Parathyroid adenoma (tissue), 2 donors: ENCODE data around the gene FKBP10.

Experiments
- H2AFZ ChIP-seq: fragments of 300-600 bp; sonication (generic); one replicate; pipeline ENCODE4 v1.7.0; 2017; ENCODE audit warnings: antibody characterized with exemption, mild to moderate bottlenecking
- H3K27ac ChIP-seq: fragments of 300-600 bp; sonication (generic); one replicate; pipeline ENCODE4 v1.7.0; 2017
- H3K27me3 ChIP-seq: fragments of 300-600 bp; sonication (generic); one replicate; pipeline ENCODE4 v1.7.0; 2017; ENCODE audit warnings: low read length; ENCODE audit not compliant: control insufficient read depth, insufficient read depth
- H3K36me3 ChIP-seq: fragments of 300-600 bp; sonication (generic); one replicate; pipeline ENCODE4 v1.7.0; 2017; ENCODE audit warnings: low read length; ENCODE audit not compliant: control insufficient read depth, insufficient read depth
- H3K4me1 ChIP-seq: fragments of 300-600 bp; sonication (generic); one replicate; pipeline ENCODE4 v1.7.0; 2017; ENCODE audit warnings: control low read depth
- H3K4me2 ChIP-seq: fragments of 300-600 bp; sonication (generic); one replicate; pipeline ENCODE4 v1.7.0; 2017; ENCODE audit warnings: low read length
- H3K4me3 ChIP-seq: fragments of 300-600 bp; sonication (generic); one replicate; pipeline ENCODE4 v1.7.0; 2017; ENCODE audit warnings: low read depth, low read length
- H3K79me2 ChIP-seq: fragments of 300-600 bp; sonication (generic); one replicate; pipeline ENCODE4 v1.7.0; 2017; ENCODE audit warnings: control low read depth
- H3K9ac ChIP-seq: fragments of 300-600 bp; sonication (generic); one replicate; pipeline ENCODE4 v1.7.0; 2017; ENCODE audit warnings: mild to moderate bottlenecking
- H3K9me3 ChIP-seq: fragments of 300-600 bp; sonication (generic); one replicate; pipeline ENCODE4 v1.7.0; 2017; ENCODE audit warnings: low read length; ENCODE audit not compliant: control insufficient read depth
- TF ChIP-seq, protein P1 (sequence below): fragments of 300-600 bp; sonication (generic); IDR thresholded peaks from one replicate; pipeline ENCODE4 v1.7.0; 2017; ENCODE audit warnings: antibody characterized with exemption, mild to moderate bottlenecking
- donor health status: primary hyperparathyroidism.

FKBP10 gene

DNA sequence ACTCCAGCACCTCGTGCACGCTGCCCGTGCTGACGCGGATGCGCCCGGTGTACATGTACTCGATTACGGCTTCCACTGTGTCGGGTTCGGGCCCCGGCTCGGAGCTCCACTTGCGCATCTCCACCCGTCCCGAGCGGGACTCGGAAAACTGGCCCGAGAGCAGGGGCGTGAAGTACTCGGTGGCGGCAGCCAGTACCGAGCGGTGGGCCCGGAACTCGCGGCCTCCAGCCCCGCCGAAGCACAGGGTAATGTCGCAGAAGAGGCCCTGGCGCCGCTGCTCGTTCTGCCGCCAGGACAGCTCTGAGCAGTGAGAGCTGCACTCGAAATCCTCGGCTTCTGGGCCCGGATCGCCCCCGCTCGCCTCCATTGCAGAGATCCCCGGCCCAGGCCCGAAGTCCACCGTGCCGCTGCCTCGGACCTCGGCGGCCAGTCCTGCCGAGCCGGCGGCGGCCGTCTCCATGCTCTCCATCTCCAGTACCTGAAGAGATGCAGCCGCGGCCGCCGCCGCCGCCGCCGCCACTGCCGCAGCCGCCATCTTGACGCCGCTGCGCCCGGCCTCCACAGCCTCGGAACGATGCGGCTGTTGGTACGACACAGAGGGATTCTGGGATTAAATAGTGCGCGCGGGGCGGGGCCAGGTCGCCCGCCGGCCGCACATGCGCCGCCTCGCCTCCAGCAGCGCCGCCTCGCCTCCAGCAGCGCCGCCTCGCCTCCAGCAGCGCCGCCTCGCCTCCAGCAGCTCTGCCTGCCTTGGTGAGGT, 52.2 kb downstream of the FKBP10 start, which contains the start of gene KLHL11:
Gene KLHL11, minus strand, starts transcription at position 588 of the 760 bp plus-strand sequence. Its CDS starts 53 bp downstream, at position 535.
- Histone ChIP-seq H3K4me3 (peak within 1 kb of the TSS; percentile 87), H3K4me2 (peak within 1 kb of the TSS; percentile 76), H3K9ac (peak within 1 kb of the TSS; percentile 16), H3K27me3 (no peaks in the 10 kb centered on the region), H3K9me3 (no peaks in the 10 kb centered on the region), H3K36me3 (no peaks in the 10 kb centered on the region), H2AFZ (peak within 1 kb of the TSS; percentile 74), H3K4me1 (no peaks in the 10 kb centered on the region), H3K79me2 (peaks cover 39% of the 10 kb centered on the region), H3K27ac (peak within 1 kb of the TSS; percentile 66)
- TF ChIP-seq, protein P1, sequence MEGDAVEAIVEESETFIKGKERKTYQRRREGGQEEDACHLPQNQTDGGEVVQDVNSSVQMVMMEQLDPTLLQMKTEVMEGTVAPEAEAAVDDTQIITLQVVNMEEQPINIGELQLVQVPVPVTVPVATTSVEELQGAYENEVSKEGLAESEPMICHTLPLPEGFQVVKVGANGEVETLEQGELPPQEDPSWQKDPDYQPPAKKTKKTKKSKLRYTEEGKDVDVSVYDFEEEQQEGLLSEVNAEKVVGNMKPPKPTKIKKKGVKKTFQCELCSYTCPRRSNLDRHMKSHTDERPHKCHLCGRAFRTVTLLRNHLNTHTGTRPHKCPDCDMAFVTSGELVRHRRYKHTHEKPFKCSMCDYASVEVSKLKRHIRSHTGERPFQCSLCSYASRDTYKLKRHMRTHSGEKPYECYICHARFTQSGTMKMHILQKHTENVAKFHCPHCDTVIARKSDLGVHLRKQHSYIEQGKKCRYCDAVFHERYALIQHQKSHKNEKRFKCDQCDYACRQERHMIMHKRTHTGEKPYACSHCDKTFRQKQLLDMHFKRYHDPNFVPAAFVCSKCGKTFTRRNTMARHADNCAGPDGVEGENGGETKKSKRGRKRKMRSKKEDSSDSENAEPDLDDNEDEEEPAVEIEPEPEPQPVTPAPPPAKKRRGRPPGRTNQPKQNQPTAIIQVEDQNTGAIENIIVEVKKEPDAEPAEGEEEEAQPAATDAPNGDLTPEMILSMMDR, result no peak

DNA sequence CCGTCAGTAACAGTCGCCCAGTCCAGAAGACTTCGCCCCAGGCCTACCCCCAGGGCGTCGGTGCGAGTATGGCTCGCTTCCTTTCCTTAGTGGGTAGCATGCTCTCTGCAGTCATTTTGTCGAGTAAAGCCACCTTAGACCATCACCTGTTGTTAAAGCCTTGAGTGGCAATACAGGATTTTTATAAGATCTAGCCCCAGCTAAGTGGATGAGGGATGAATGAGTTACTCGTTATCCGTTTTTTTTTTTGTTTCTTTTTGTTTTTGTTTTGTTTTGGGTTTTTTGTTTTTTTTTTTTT, 52.7 kb downstream of the FKBP10 start:
- Histone ChIP-seq H3K4me2 (peak overlapping the region; percentile 76), H3K9ac (no peak overlapping the region)

DNA sequence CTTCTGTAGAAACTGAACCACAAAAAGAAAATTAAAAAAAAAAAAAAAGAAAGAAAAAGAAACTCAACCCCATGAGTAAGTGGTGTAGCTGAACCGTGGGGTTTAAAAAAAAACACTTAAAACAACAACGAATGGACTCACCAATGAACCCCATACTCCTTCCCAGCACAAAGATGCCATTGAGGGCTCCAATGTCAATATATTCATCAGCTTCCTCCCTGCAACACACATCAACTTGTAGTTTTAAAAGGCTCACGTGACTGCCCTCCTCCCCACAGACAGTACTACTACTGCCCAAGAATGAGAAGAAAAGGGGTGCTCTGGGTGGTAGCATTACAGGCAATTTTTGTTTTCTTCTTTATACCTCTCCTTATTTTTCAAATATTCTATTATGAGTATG, 55.8 kb downstream of the FKBP10 start:
- Histone ChIP-seq H3K4me1 (no peaks in the 10 kb centered on the region), H3K27me3 (no peaks in the 10 kb centered on the region), H3K36me3 (no peaks in the 10 kb centered on the region), H2AFZ (no peak overlapping the region), H3K9me3 (no peaks in the 10 kb centered on the region), H3K4me3 (no peak overlapping the region), H3K27ac (no peak overlapping the region), H3K79me2 (peaks cover 10% of the 10 kb centered on the region), H3K9ac (no peak overlapping the region), H3K4me2 (no peak overlapping the region)
- TF ChIP-seq, protein P1, result no peak

More for the DNA sequence above, 52.7 kb downstream of the FKBP10 start:
- H2AFZ ChIP-seq, result peak overlapping the region; percentile 74
- H3K27ac ChIP-seq, result peak overlapping the region; percentile 21
- H3K27me3 ChIP-seq, result no peaks in the 10 kb centered on the region
- no peaks in the 10 kb centered on the region for H3K4me1 ChIP-seq
- peak overlapping the region; percentile 87 for H3K4me3 ChIP-seq
- peaks cover 37% of the 10 kb centered on the region for H3K79me2 ChIP-seq
- TF ChIP-seq, protein P1, result no peak
- no peaks in the 10 kb centered on the region for H3K9me3 ChIP-seq
- no peaks in the 10 kb centered on the region for H3K36me3 ChIP-seq

DNA sequence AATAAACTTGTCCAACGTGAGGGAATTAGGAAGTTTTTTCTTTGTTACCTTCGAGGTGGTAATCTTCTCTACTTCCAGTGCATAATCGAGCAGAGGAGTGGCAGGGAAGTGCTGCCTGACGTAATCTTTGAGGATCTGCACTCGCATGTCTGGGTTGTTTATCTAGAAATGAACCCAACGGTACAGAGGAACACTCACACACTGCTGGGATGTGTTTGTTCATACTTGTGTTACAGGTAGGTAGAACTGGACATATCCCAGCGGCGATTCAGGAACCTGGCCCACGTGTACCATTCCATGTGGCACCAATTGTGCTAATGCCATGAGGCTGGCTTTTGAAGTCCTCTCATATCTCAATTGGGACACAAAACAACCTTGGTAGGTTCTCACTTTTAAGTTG, 56.6 kb downstream of the FKBP10 start:
- Histone ChIP-seq H3K9ac (no peak overlapping the region), H3K9me3 (no peaks in the 10 kb centered on the region), H3K79me2 (peaks cover 4% of the 10 kb centered on the region), H3K27ac (no peak overlapping the region), H3K27me3 (no peaks in the 10 kb centered on the region), H2AFZ (no peak overlapping the region), H3K36me3 (no peaks in the 10 kb centered on the region), H3K4me1 (no peaks in the 10 kb centered on the region), H3K4me2 (no peak overlapping the region), H3K4me3 (no peak overlapping the region)
- TF ChIP-seq, protein P1, result no peak

DNA sequence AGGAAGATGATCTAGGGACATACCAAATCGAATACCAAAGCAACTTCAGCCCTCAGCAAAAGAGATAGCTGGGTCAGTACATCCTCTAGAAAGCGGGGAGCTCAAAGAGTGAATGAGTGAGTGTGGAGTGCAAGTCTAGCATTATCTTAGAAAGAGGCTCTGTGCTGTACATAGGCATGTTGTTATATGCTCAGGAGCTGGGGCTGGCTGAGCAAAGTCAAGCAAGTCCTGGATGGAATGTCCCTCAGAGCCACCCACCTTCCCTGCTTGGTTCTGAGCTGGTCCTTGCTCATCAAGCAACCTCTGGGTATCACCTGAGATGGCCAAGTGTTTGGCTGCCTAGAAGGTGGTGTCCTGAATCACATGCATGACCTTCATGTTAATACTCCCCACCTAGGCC, 57.3 kb downstream of the FKBP10 start:
- no peak overlapping the region for H3K27ac ChIP-seq
- TF ChIP-seq, protein P1, result no peak
- H3K36me3 ChIP-seq, result no peaks in the 10 kb centered on the region
- no peak overlapping the region for H3K4me3 ChIP-seq
- no peaks in the 10 kb centered on the region for H3K27me3 ChIP-seq
- no peak overlapping the region for H3K4me2 ChIP-seq
- no peaks in the 10 kb centered on the region for H3K4me1 ChIP-seq
- H2AFZ ChIP-seq, result no peak overlapping the region
- no peaks in the 10 kb centered on the region for H3K79me2 ChIP-seq
- no peaks in the 10 kb centered on the region for H3K9me3 ChIP-seq
- H3K9ac ChIP-seq, result no peak overlapping the region
